ENCODE data around the gene PRDM16. TPM values are rescaled to one million over a fixed set of nuclear protein-coding genes. Genes with fewer than 3 reads are reported as not detected.
A peak's percentile ranks its signal among the peaks of the same experiment; 100 is the strongest.
"Not testable (repeated sequence)": the region's sequence is repeated elsewhere in the genome, so short reads cannot be mapped to it uniquely, and the experiment has no call there.

The PRDM16 gene
- total RNA-seq, 1 experiment from 2014 or later = 0.69 TPM

GRCh38 chr1:3156936-3157335, 87.9 kb downstream of the PRDM16 start:
- no peaks in the 10 kb centered on the region for H3K36me3 ChIP-seq (replicated peaks; ENCODE audit: control insufficient read depth, insufficient read depth, low read length)
- DNase-seq = peak; percentile 74

GRCh38 chr1:3158347-3158746, 89.3 kb downstream of the PRDM16 start:
- Histone ChIP-seq H3K36me3 (replicated peaks; ENCODE audit: control insufficient read depth, insufficient read depth, low read length) (no peaks in the 10 kb centered on the region), H3K4me3 (ENCODE audit: insufficient read depth, low read depth, low read length) (no peak overlapping the region), H3K27me3 (ENCODE audit: control insufficient read depth, insufficient read depth, low read length) (no peaks in the 10 kb centered on the region)
- no peak for DNase-seq

More at GRCh38 chr1:3156936-3157335, 87.9 kb downstream of the PRDM16 start:
- no peak overlapping the region for H3K4me3 ChIP-seq (ENCODE audit: insufficient read depth, low read depth, low read length)
- H3K27me3 ChIP-seq (ENCODE audit: control insufficient read depth, insufficient read depth, low read length) = no peaks in the 10 kb centered on the region

GRCh38 chr1:3159121-3159520, 90.1 kb downstream of the PRDM16 start:
- H3K27me3 ChIP-seq (ENCODE audit: control insufficient read depth, insufficient read depth, low read length) = no peaks in the 10 kb centered on the region
- H3K36me3 ChIP-seq (replicated peaks; ENCODE audit: control insufficient read depth, insufficient read depth, low read length) = no peaks in the 10 kb centered on the region
- no peak overlapping the region for H3K4me3 ChIP-seq (ENCODE audit: insufficient read depth, low read depth, low read length)
- no peak for DNase-seq

GRCh38 chr1:3159996-3160395, 91.0 kb downstream of the PRDM16 start:
- Histone ChIP-seq H3K4me3 (ENCODE audit: insufficient read depth, low read depth, low read length) (no peak overlapping the region), H3K27me3 (ENCODE audit: control insufficient read depth, insufficient read depth, low read length) (no peaks in the 10 kb centered on the region), H3K36me3 (replicated peaks; ENCODE audit: control insufficient read depth, insufficient read depth, low read length) (no peaks in the 10 kb centered on the region)
- DNase-seq = no peak

- Histone ChIP-seq H3K4me3 (ENCODE audit: insufficient read depth, low read depth, low read length) (no peak overlapping the region), H3K36me3 (replicated peaks; ENCODE audit: control insufficient read depth, insufficient read depth, low read length) (no peaks in the 10 kb centered on the region), H3K27me3 (ENCODE audit: control insufficient read depth, insufficient read depth, low read length) (no peaks in the 10 kb centered on the region)
- DNase-seq = no peak
Measured at GRCh38 chr1:3160647-3161145, 91.7 kb downstream of the PRDM16 start.

- no peaks in the 10 kb centered on the region for H3K27me3 ChIP-seq (ENCODE audit: control insufficient read depth, insufficient read depth, low read length)
- DNase-seq = no peak
- H3K36me3 ChIP-seq (replicated peaks; ENCODE audit: control insufficient read depth, insufficient read depth, low read length) = no peaks in the 10 kb centered on the region
- no peak overlapping the region for H3K4me3 ChIP-seq (ENCODE audit: insufficient read depth, low read depth, low read length)
Measured at GRCh38 chr1:3161176-3161840, 92.3 kb downstream of the PRDM16 start.

- no peak for DNase-seq
Measured at GRCh38 chr1:3162322-3162882, 93.4 kb downstream of the PRDM16 start.

GRCh38 chr1:3163356-3163755, 94.4 kb downstream of the PRDM16 start:
- Histone ChIP-seq H3K4me3 (ENCODE audit: insufficient read depth, low read depth, low read length) (no peak overlapping the region), H3K36me3 (replicated peaks; ENCODE audit: control insufficient read depth, insufficient read depth, low read length) (no peaks in the 10 kb centered on the region), H3K27me3 (ENCODE audit: control insufficient read depth, insufficient read depth, low read length) (no peaks in the 10 kb centered on the region)
- no peak for DNase-seq

More at GRCh38 chr1:3162322-3162882, 93.4 kb downstream of the PRDM16 start:
- Histone ChIP-seq H3K36me3 (replicated peaks; ENCODE audit: control insufficient read depth, insufficient read depth, low read length) (no peaks in the 10 kb centered on the region), H3K27me3 (ENCODE audit: control insufficient read depth, insufficient read depth, low read length) (no peaks in the 10 kb centered on the region), H3K4me3 (ENCODE audit: insufficient read depth, low read depth, low read length) (no peak overlapping the region)

- no peak overlapping the region for H3K4me3 ChIP-seq (ENCODE audit: insufficient read depth, low read depth, low read length)
- no peaks in the 10 kb centered on the region for H3K36me3 ChIP-seq (replicated peaks; ENCODE audit: control insufficient read depth, insufficient read depth, low read length)
- no peaks in the 10 kb centered on the region for H3K27me3 ChIP-seq (ENCODE audit: control insufficient read depth, insufficient read depth, low read length)
- DNase-seq = no peak
Measured at GRCh38 chr1:3164671-3165070, 95.7 kb downstream of the PRDM16 start.

GRCh38 chr1:3165189-3165588, 96.2 kb downstream of the PRDM16 start:
- not testable (repeated sequence) for H3K27me3 ChIP-seq (ENCODE audit: control insufficient read depth, insufficient read depth, low read length); H3K4me3 ChIP-seq (ENCODE audit: insufficient read depth, low read depth, low read length); H3K36me3 ChIP-seq (replicated peaks; ENCODE audit: control insufficient read depth, insufficient read depth, low read length); DNase-seq

GRCh38 chr1:3166206-3166918, 97.4 kb downstream of the PRDM16 start:
- H3K36me3 ChIP-seq (replicated peaks; ENCODE audit: control insufficient read depth, insufficient read depth, low read length) = no peaks in the 10 kb centered on the region
- H3K4me3 ChIP-seq (ENCODE audit: insufficient read depth, low read depth, low read length) = no peak overlapping the region
- DNase-seq = peak; percentile 65
- no peaks in the 10 kb centered on the region for H3K27me3 ChIP-seq (ENCODE audit: control insufficient read depth, insufficient read depth, low read length)

GRCh38 chr1:3167255-3167654, 98.3 kb downstream of the PRDM16 start:
- Histone ChIP-seq H3K27me3 (ENCODE audit: control insufficient read depth, insufficient read depth, low read length) (no peaks in the 10 kb centered on the region), H3K36me3 (replicated peaks; ENCODE audit: control insufficient read depth, insufficient read depth, low read length) (no peaks in the 10 kb centered on the region), H3K4me3 (ENCODE audit: insufficient read depth, low read depth, low read length) (no peak overlapping the region)
- no peak for DNase-seq

- Histone ChIP-seq H3K36me3 (replicated peaks; ENCODE audit: control insufficient read depth, insufficient read depth, low read length) (no peaks in the 10 kb centered on the region), H3K27me3 (ENCODE audit: control insufficient read depth, insufficient read depth, low read length) (no peaks in the 10 kb centered on the region), H3K4me3 (ENCODE audit: insufficient read depth, low read depth, low read length) (no peak overlapping the region)
- DNase-seq = no peak
Measured at GRCh38 chr1:3168678-3169077, 99.7 kb downstream of the PRDM16 start.

GRCh38 chr1:3169665-3170356, 100.8 kb downstream of the PRDM16 start:
- no peaks in the 10 kb centered on the region for H3K27me3 ChIP-seq (ENCODE audit: control insufficient read depth, insufficient read depth, low read length)
- DNase-seq = no peak
- no peak overlapping the region for H3K4me3 ChIP-seq (ENCODE audit: insufficient read depth, low read depth, low read length)
- no peaks in the 10 kb centered on the region for H3K36me3 ChIP-seq (replicated peaks; ENCODE audit: control insufficient read depth, insufficient read depth, low read length)

All from H7 (cell line).